HK-2 (cell line): Measurements from ENCODE around the gene MYL6.
A peak's percentile ranks its signal among the peaks of the same experiment; 100 is the strongest.
"Not testable (repeated sequence)": the region's sequence is repeated elsewhere in the genome, so short reads cannot be mapped to it uniquely, and the experiment has no call there.

Source experiments
- DNase-seq: peaks from one replicate; pipeline ENCODE4 v3.0.0-alpha.2; 2018; ENCODE audit not compliant: unreplicated experiment

MYL6 gene

GRCh38 chr12:56158029-56158925, at the start of gene MYL6:
TSS of gene MYL6 (plus strand) at chr12:56158359. CDS start at chr12:56158402, 43 bp downstream.
- DNase-seq, result peak; percentile 93

GRCh38 chr12:56110571-56110970, 47.6 kb upstream of the MYL6 start:
- DNase-seq, result no peak

GRCh38 chr12:56114084-56114483, 44.1 kb upstream of the MYL6 start:
- DNase-seq, result no peak

GRCh38 chr12:56115329-56115728, 42.8 kb upstream of the MYL6 start:
- DNase-seq, result no peak

- DNase-seq, result peak; percentile 92
Measured at GRCh38 chr12:56116267-56117081, 41.7 kb upstream of the MYL6 start, which contains the start of gene RPL41. TSS of gene RPL41 (plus strand) at chr12:56116633.

GRCh38 chr12:56117082-56117706, 41.0 kb upstream of the MYL6 start:
- DNase-seq, result not testable (repeated sequence)

- peak; percentile 99 for DNase-seq
Measured at GRCh38 chr12:56117778-56118687, 40.1 kb upstream of the MYL6 start, which contains the start of gene ZC3H10. TSS of gene ZC3H10 (plus strand) at chr12:56118266. CDS start at chr12:56120563, 2,297 bp downstream.

- no peak for DNase-seq
Measured at GRCh38 chr12:56118688-56119357, 39.3 kb upstream of the MYL6 start.

- DNase-seq, result peak; percentile 76
Measured at GRCh38 chr12:56119361-56119796, 38.8 kb upstream of the MYL6 start.

- no peak for DNase-seq
Measured at GRCh38 chr12:56120158-56120846, 37.9 kb upstream of the MYL6 start.

- DNase-seq, result no peak
Measured at GRCh38 chr12:56121204-56121870, 36.8 kb upstream of the MYL6 start.

GRCh38 chr12:56122637-56123036, 35.5 kb upstream of the MYL6 start:
- DNase-seq, result no peak

- no peak for DNase-seq
Measured at GRCh38 chr12:56124133-56124532, 34.0 kb upstream of the MYL6 start.

GRCh38 chr12:56126732-56127239, 31.4 kb upstream of the MYL6 start:
- no peak for DNase-seq

GRCh38 chr12:56127485-56127887, 30.7 kb upstream of the MYL6 start:
- DNase-seq, result no peak

- DNase-seq, result peak; percentile 99
Measured at GRCh38 chr12:56127888-56128669, 30.1 kb upstream of the MYL6 start, which contains the start of gene ESYT1. TSS of gene ESYT1 (plus strand) at chr12:56128267. CDS start at chr12:56128320, 53 bp downstream.

- no peak for DNase-seq
Measured at GRCh38 chr12:56128670-56129205, 29.4 kb upstream of the MYL6 start.
